HG03045 (cell line): ENCODE data around the gene EPHB1.
A peak's percentile ranks its signal among the peaks of the same experiment; 100 is the strongest.
"Not testable (repeated sequence)": the region's sequence is repeated elsewhere in the genome, so short reads cannot be mapped to it uniquely, and the experiment has no call there.

ENCODE experiments used
- ATAC-seq: cut with Tn5 transposase; IDR thresholded peaks from one replicate; pipeline ENCODE4 v1.9.1; 2021; ENCODE audit warnings: mild to moderate bottlenecking, moderate library complexity; ENCODE audit not compliant: unreplicated experiment

The EPHB1 gene

GRCh38 chr3:134988666-134989065 lies 193.6 kb downstream of the EPHB1 start:
- ATAC-seq: no peak

- ATAC-seq: no peak
These were observed 195.9 kb downstream of the EPHB1 start for GRCh38 chr3:134991003-134991402.

DNA sequence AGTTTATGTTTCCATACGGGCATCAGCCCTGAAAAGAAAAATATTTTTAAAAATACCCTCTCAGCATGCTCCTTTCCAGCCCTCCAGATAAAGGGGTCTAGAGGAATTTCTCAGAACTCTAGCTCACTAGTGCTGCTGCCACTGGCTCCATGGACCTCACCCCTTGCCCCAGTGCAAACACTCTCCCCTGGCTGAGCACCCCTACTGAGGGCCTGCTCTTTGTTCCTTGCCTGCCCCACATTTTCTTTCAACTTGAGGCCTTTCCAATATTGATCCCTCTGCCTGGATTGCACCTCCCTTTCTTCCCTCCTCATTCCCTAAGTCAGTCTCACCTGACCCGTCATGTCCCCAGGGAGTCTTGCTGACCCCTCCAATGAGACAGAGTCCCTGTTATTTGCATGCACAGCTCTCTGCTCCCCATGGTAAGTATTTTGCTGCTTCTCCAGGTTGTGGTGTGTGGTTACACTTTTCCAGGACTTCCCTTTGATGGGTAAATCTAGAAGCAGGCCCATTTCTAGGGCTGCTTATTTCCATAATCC lies 196.5 kb downstream of the EPHB1 start:
- no peak for ATAC-seq

GRCh38 chr3:134992180-134992579 lies 197.1 kb downstream of the EPHB1 start:
- no peak for ATAC-seq

DNA sequence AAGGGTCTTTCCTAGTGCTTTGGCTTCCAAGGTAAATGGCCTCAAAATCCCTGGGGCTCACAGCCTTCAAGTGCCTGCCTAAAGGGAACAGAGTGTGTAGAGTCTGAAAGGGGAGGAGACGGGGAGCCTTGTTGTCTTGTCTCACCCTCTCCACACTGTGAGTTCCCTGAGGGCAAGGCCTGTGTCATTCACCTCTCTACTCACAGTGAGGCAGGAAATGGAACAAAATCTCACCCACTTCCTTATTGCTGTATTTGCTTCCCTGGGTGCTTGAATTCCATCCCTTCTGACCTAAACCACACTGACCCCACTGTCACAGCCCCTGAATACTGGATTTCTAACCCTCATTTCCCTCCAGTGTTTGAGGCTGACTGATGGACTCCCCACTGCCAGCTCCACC lies 197.5 kb downstream of the EPHB1 start:
- ATAC-seq: no peak

GRCh38 chr3:134993011-134993410 lies 198.0 kb downstream of the EPHB1 start:
- no peak for ATAC-seq

DNA sequence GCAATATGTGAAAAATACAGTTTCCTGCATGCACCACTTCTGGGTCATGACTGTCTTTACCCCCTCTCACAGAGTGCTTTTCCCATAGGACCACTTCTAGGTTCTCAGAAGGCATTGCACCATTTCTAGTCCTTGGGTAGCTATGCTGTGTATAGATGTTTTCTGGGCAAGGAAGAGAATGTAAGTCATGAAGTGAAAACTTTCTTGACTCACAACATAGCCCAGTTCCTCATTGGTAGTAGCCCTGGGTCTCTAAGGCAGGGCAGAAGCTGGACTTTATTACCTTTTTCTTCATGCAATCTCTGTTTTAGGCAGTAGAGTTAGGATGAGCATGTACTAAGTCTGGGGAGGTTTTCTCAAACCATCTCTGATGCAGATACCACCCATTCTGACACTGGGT lies 203.1 kb downstream of the EPHB1 start:
- ATAC-seq: no peak

GRCh38 chr3:134998855-134999254 lies 203.8 kb downstream of the EPHB1 start:
- ATAC-seq: no peak

- ATAC-seq: no peak
These were observed 205.4 kb downstream of the EPHB1 start for GRCh38 chr3:135000465-135000864.

GRCh38 chr3:135005616-135006015 lies 210.6 kb downstream of the EPHB1 start:
- ATAC-seq: not testable (repeated sequence)

- no peak for ATAC-seq
These were observed 212.5 kb downstream of the EPHB1 start for GRCh38 chr3:135007607-135008006.

DNA sequence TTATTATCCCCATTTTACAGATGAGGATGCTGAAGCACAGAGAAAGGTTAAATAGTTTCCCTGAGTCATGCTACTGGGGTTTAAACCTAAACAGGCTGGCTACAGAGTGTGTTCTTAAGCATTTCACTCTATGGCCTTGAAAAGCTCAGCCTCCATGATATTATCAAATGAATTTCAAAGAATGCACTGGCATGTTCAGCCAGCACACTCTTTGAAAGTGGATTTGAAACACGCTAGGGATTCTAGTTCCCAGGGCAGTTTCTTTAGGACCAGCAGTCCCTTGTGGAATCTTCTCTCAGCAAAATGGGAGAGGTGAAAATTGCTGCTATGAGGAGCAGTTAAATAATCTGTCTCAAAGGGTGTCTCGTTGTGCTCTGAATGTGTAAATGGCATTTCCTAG lies 213.3 kb downstream of the EPHB1 start:
- ATAC-seq: no peak

DNA sequence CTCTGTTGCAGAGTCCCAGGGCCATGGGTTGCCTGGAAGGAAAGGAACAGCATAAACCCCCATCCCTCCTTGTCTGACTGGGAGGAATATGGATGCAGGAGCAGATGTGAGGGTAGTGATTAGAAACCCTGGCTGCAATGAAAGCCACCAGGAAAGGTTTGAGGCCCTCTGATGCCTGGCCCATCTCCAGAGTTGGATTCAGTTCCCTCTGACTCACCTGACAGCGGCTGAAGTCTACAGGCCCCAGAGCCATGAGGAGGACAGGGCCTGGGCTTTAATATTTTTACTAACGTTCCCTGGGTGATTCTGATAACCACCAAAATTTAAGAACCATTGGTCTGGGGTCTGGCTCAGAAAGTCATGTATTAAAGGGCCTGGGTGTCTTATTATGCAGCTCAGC lies 214.0 kb downstream of the EPHB1 start:
- no peak for ATAC-seq

DNA sequence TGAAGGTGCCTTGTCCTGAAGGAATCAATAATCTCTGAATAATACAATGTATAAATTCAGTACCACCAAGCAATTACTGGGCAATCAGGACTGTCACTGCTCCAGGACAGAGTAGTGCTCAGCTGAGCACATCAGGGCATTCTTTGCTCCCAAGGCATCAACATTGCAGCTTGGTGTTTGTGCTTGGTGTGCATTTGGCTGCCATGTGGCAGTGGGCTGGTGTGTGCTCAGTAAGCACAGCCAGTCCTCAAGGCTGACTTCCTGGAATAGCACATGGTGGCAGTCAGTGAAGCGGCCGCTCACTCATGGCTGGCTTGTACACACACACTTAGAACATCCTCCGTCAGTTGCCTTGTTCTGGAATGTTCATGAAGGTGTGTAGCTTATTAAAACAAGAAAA lies 217.0 kb downstream of the EPHB1 start:
- no peak for ATAC-seq

- ATAC-seq: no peak
These were observed 218.1 kb downstream of the EPHB1 start for GRCh38 chr3:135013206-135013605.

DNA sequence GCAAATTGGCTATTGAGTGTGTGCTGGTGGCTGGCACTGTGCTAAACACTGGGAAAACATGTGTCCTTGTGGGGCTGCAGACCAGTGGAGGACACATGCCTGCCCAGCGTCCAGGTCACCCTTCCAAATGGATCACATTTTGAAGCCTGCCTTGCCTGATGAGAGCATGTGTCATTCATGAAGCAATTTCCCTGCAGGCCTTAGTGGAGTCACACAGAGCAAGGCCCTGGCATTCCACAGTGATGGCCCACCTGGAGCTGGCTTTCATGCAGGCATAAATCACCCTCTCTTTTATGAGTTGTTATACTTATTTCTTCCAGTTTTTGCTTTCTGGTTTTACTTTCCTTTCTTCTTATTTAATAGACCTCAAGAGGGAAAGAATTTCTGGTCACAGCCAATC lies 219.5 kb downstream of the EPHB1 start:
- ATAC-seq: no peak

DNA sequence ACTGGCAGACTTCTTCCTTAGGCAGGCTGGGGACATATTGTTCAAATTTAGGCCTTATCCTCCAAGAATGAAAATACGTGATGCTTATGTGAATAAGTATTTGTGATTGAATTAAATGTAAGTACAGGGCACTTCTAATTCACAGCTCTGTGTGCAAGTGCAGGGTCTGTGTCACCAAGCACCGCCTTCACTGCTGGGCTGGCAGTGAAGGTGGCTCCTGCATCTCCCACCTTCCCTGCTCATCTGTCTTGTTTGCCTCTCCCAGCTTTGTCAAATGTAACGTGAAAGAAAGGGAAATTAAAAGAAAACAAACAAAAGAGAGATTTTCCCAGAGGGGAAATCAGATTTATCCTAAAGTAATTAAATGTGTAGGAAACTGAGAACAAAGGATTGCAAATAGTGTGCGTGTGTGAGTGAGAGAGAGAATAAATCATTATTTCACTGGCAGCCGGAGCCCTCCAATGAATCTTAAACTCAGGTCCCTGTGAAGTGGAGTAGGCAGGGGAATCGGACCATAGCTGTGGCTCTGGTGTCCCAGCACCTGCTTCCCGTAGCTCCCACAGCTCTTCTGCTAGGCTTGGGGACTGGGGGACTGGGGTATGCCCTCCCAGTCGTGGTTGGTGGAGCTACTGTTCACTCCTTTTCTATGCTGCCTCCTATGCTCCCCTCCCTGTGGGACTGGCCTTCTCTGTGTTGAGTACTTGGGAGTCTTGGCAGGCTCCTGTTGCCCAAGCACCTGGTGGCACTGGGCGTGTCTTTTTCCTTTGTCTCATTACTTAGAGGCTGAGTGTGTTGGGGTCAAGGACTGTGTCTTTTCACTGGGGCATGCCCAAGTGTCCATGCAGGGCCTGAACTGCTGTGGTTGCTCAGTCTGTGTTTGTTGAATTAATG lies 222.2 kb downstream of the EPHB1 start:
- no peak for ATAC-seq

DNA sequence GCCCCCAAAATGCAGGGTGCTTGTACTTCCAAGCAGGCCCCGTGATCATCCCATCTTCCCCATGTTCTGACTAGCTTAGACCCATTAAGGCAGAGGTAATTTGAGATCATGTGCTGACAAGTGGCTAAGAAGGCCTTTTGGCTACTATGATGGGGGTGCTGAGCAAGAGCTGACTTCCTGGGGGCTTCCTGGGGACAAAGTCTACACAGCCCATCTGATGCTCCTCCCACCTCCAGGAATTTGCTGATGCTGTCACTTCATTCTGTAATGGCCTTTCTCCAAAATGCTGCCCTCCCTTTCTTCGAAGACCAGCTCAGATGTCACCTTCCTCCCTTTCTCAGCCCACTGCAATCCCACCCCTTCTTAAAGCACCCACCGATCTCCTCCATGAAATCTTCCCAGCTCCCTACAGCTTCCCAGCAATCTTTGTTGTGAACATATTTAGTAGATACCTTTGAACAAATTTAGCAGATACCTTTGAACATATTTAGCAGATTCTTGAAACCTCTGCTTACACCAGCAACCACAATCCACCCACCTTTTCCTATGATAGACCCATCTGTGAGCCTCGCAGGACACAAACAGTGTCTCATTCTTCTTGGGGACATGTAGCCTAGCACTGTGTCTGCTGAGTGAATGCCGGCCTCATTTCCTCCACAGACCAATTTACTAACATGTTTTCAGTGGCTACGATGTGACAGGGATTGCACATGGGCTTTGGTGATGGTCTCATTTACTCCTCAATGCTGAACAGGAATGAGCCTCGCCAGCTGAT lies 223.3 kb downstream of the EPHB1 start:
- ATAC-seq: peak; percentile 70

- ATAC-seq: no peak
These were observed 225.1 kb downstream of the EPHB1 start for GRCh38 chr3:135020181-135020580.

- no peak for ATAC-seq
These were observed 229.1 kb downstream of the EPHB1 start for GRCh38 chr3:135023996-135024658.
